ENCODE measurements around the gene NRG2. TPM values are rescaled to one million over a fixed set of nuclear protein-coding genes. Genes with fewer than 3 reads are reported as not detected.
A peak's percentile ranks its signal among the peaks of the same experiment; 100 is the strongest.

The NRG2 gene
- total RNA-seq, 2 experiments from 2014 or later, result 0.08 to 0.17 TPM

GRCh38 chr5:139849501-139849900 lies 193.6 kb downstream of the NRG2 start:
- ATAC-seq (ENCODE audit: poor library complexity) (no peak), DNase-seq (no peak)
- Mint-ChIP-seq H3K27me3 (peaks cover 22% of the 10 kb centered on the region), H3K4me1 (ENCODE audit: low read depth) (peaks cover 20% of the 10 kb centered on the region), H3K4me3 (peak overlapping the region; percentile 81), H3K36me3 (ENCODE audit: low read depth) (no peaks in the 10 kb centered on the region), H3K27ac (peak overlapping the region; percentile 61), H3K9me3 (no peaks in the 10 kb centered on the region)
- Histone ChIP-seq H3K9me3 (ENCODE audit: control insufficient read depth in 1 of 2, insufficient read depth in 1 of 2, low read length in 2 of 2) (no peaks in the 10 kb centered on the region), H3K27ac (ENCODE audit: low read depth in 1 of 2, low read length in 2 of 2) (no peak overlapping the region), H3K27me3 (ENCODE audit: control insufficient read depth in 1 of 2, insufficient read depth in 2 of 2, low read length in 2 of 2) (peaks cover 12 to 21% of the 10 kb centered on the region in 2 experiments), H3K4me1 (ENCODE audit: insufficient read depth, low read length) (peaks cover 13% of the 10 kb centered on the region), H3K36me3 (ENCODE audit: insufficient read depth, low read length) (no peaks in the 10 kb centered on the region), H3K4me3 (ENCODE audit: low read length) (no peak overlapping the region)
- intact Hi-C loops (cut with DNase I, micrococcal nuclease), result loop anchor here (5.0 to 10.0 kb wide), 4 partner anchors 215 to 555 kb away; partner anchors contain the start of genes CYSTM1 (in 1 of the 2) and MATR3 (in 1 of the 2)
- ChIA-PET POLR2A (interaction anchor here (1.0 kb wide), 1 partner anchor 258 kb away, joined by 3 read pairs; no protein-coding TSS in a partner anchor), CTCF (interaction anchor here (1.2 kb wide), 1 partner anchor 62 kb away, joined by 3 read pairs; no protein-coding TSS in a partner anchor)
- TF ChIP-seq, protein P1, sequence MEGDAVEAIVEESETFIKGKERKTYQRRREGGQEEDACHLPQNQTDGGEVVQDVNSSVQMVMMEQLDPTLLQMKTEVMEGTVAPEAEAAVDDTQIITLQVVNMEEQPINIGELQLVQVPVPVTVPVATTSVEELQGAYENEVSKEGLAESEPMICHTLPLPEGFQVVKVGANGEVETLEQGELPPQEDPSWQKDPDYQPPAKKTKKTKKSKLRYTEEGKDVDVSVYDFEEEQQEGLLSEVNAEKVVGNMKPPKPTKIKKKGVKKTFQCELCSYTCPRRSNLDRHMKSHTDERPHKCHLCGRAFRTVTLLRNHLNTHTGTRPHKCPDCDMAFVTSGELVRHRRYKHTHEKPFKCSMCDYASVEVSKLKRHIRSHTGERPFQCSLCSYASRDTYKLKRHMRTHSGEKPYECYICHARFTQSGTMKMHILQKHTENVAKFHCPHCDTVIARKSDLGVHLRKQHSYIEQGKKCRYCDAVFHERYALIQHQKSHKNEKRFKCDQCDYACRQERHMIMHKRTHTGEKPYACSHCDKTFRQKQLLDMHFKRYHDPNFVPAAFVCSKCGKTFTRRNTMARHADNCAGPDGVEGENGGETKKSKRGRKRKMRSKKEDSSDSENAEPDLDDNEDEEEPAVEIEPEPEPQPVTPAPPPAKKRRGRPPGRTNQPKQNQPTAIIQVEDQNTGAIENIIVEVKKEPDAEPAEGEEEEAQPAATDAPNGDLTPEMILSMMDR (IDR thresholded peaks at IDR 0.05), result no peak

DNA sequence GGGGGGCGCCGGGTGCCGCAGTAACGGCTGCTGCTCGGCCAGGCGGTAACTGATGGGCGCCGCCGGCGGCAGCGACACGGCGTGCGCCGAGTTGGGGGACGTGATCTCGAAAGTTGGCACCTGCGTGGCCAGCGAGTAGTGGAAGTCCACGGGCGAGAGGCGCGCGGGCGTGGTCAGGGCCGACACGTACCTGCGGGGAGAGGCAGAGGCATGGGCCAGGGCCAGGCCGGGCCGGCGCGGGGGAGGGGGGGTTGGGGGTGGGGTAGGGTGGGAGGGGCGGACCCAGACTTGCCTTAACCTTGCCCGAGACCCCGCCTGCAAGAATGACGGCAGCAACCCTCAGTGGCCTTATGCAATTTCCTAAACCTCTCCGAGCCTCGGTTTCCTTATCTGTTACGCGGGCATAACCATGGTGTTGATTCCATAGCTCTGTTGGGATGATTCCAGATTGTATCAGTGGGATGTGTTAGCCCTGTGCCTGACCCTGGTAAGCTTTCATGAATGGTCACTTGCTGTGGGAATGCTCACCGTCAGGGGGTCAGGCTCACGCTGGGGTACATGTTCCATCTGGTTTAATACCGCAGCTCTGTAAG lies 194.5 kb downstream of the NRG2 start:
- H3K4me1 Mint-ChIP-seq (ENCODE audit: low read depth), result peaks cover 23% of the 10 kb centered on the region
- DNase-seq (peak in 11 of 14 experiments; percentile 16 to 65 (median 28)), ATAC-seq (ENCODE audit: poor library complexity) (peak; percentile 19)
- peaks cover 25% of the 10 kb centered on the region for H3K27me3 Mint-ChIP-seq
- CTCF ChIA-PET, result interaction anchor here (0.6 kb wide), 1 partner anchor 391 kb away, joined by 3 read pairs; no protein-coding TSS in a partner anchor
- Histone ChIP-seq H3K4me3 (ENCODE audit: low read length) (peak overlapping the region; percentile 49), H3K36me3 (ENCODE audit: insufficient read depth, low read length) (no peaks in the 10 kb centered on the region), H3K27me3 (ENCODE audit: control insufficient read depth in 1 of 2, insufficient read depth in 2 of 2, low read length in 2 of 2) (peaks cover 12 to 21% of the 10 kb centered on the region in 2 experiments), H3K4me1 (ENCODE audit: insufficient read depth, low read length) (peaks cover 15% of the 10 kb centered on the region), H3K27ac (ENCODE audit: low read depth in 1 of 2, low read length in 2 of 2) (no peak overlapping the region), H3K9me3 (ENCODE audit: control insufficient read depth in 1 of 2, insufficient read depth in 1 of 2, low read length in 2 of 2) (no peaks in the 10 kb centered on the region)
- H3K27ac Mint-ChIP-seq, result peak overlapping the region; percentile 61
- no peaks in the 10 kb centered on the region for H3K36me3 Mint-ChIP-seq (ENCODE audit: low read depth)
- H3K9me3 Mint-ChIP-seq, result no peaks in the 10 kb centered on the region
- POLR2A ChIA-PET, result interaction anchor here (0.5 to 1.0 kb wide), 4 partner anchors 61 to 259 kb away, joined by 3 read pairs; no protein-coding TSS in a partner anchor
- H3K4me3 Mint-ChIP-seq, result peak overlapping the region; percentile 81
- TF ChIP-seq, protein P1 (IDR thresholded peaks at IDR 0.05), result no peak
- intact Hi-C loops (cut with DNase I, micrococcal nuclease), result loop anchor here (5.0 to 10.0 kb wide), 4 partner anchors 214 to 554 kb away; partner anchors contain the start of genes CYSTM1 (in 1 of the 2) and MATR3 (in 1 of the 2)

- ChIA-PET POLR2A (interaction anchor here (0.5 to 1.2 kb wide), 5 partner anchors 59 to 259 kb away, joined by 3 to 4 read pairs (median 3); no protein-coding TSS in a partner anchor), CTCF (interaction anchor here (0.6 to 1.3 kb wide), 3 partner anchors 61 to 390 kb away, joined by 3 to 5 read pairs (median 3); no protein-coding TSS in a partner anchor)
- TF ChIP-seq, protein P1 (IDR thresholded peaks at IDR 0.05), result no peak
- Histone ChIP-seq H3K27me3 (ENCODE audit: control insufficient read depth in 1 of 2, insufficient read depth in 2 of 2, low read length in 2 of 2) (peaks cover 12 to 21% of the 10 kb centered on the region in 2 experiments), H3K9me3 (ENCODE audit: control insufficient read depth in 1 of 2, insufficient read depth in 1 of 2, low read length in 2 of 2) (no peaks in the 10 kb centered on the region), H3K36me3 (ENCODE audit: insufficient read depth, low read length) (no peaks in the 10 kb centered on the region), H3K27ac (ENCODE audit: low read depth in 1 of 2, low read length in 2 of 2) (no peak overlapping the region), H3K4me1 (ENCODE audit: insufficient read depth, low read length) (peaks cover 15% of the 10 kb centered on the region), H3K4me3 (ENCODE audit: low read length) (peak overlapping the region; percentile 49)
- Mint-ChIP-seq H3K36me3 (ENCODE audit: low read depth) (no peaks in the 10 kb centered on the region), H3K9me3 (no peaks in the 10 kb centered on the region), H3K4me1 (ENCODE audit: low read depth) (peaks cover 23% of the 10 kb centered on the region), H3K27me3 (peaks cover 26% of the 10 kb centered on the region), H3K27ac (no peak overlapping the region), H3K4me3 (no peak overlapping the region)
- ATAC-seq (ENCODE audit: poor library complexity), result peak; percentile 88
- DNase-seq, result peak; percentile 62 to 91 (median 77)
- intact Hi-C loops (cut with DNase I, micrococcal nuclease), result loop anchor here (5.0 to 10.0 kb wide), 4 partner anchors 213 to 553 kb away; partner anchors contain the start of genes CYSTM1 (in 1 of the 2) and MATR3 (in 1 of the 2)
Observed at GRCh38 chr5:139847790-139848507, 195.2 kb downstream of the NRG2 start.
